ENCODE results near the gene BHLHE41.

The BHLHE41 gene

GRCh38 chr12:26077915-26078702 is 46.7 kb downstream of the BHLHE41 start:
- no peak for DNase-seq (ENCODE audit: low spot score)
